Activated CD4-positive, alpha-beta T cell treated with anti-CD3 and anti-CD28 coated beads, Interleukin-2, amount 10 ng/mL, durations not matched to agents 7 days and 5 days (primary cell): ENCODE results near the gene NCOR1. TPM values are rescaled to one million over a fixed set of nuclear protein-coding genes. Genes with fewer than 3 reads are reported as not detected.
"Not testable (repeated sequence)": the region's sequence is repeated elsewhere in the genome, so short reads cannot be mapped to it uniquely, and the experiment has no call there.

Experiments
- CTCF ChIA-PET: fragments of 350-600 bp; sonication (Branson Sonifier 250); formaldehyde crosslinking; loops from one replicate; lab custom pipeline; 2021; ENCODE audit warnings: antibody characterized with exemption; lab: Charles Lee
- POLR2A ChIA-PET: fragments of 350-600 bp; sonication (Branson Sonifier 250); formaldehyde crosslinking; loops from one replicate; lab custom pipeline; 2021; ENCODE audit warnings: antibody characterized with exemption; lab: Charles Lee
- DNase-seq: peaks from one replicate; pipeline ENCODE4 v3.0.0-alpha.2; 2020
- H3K27ac Mint-ChIP-seq: one replicate; pipeline ENCODE4 v1.8.0; 2021; ENCODE audit warnings: mild to moderate bottlenecking, moderate library complexity, mixed read lengths
- H3K27me3 Mint-ChIP-seq: one replicate; pipeline ENCODE4 v1.8.0; 2021; ENCODE audit warnings: mixed read lengths
- H3K36me3 Mint-ChIP-seq: one replicate; pipeline ENCODE4 v1.8.0; 2021; ENCODE audit warnings: low read depth, mixed read lengths
- H3K4me1 Mint-ChIP-seq: one replicate; pipeline ENCODE4 v1.8.0; 2021; ENCODE audit warnings: mixed read lengths
- H3K4me3 Mint-ChIP-seq: one replicate; pipeline ENCODE4 v1.8.0; 2021; ENCODE audit warnings: mild to moderate bottlenecking, moderate library complexity, mixed read lengths
- H3K9me3 Mint-ChIP-seq: one replicate; pipeline ENCODE4 v1.8.0; 2021; ENCODE audit warnings: mixed read lengths
- total RNA-seq, 2 experiments: library from RNA; stranded (reverse); gene quantifications; one replicate each; pipeline ENCODE4 v1.2.3, GENCODE V29; 2021

Gene NCOR1
- total RNA-seq, 2 experiments from 2014 or later = 152 to 182 TPM

- Mint-ChIP-seq H3K27me3 (no peaks in the 10 kb centered on the region), H3K36me3 (peaks cover 36% of the 10 kb centered on the region)
- CTCF ChIA-PET = interaction anchor here (1.6 kb wide), 1 partner anchor 12 kb away, joined by 6 read pairs; no protein-coding TSS in a partner anchor
Measured at GRCh38 chr17:16129441-16130205, 85.7 kb downstream of the NCOR1 start.

GRCh38 chr17:16123531-16123930 lies 91.8 kb downstream of the NCOR1 start:
- Mint-ChIP-seq H3K4me1 (no peaks in the 10 kb centered on the region), H3K27ac (no peak overlapping the region), H3K4me3 (no peak overlapping the region), H3K27me3 (no peaks in the 10 kb centered on the region), H3K9me3 (no peaks in the 10 kb centered on the region), H3K36me3 (peaks cover 51% of the 10 kb centered on the region)
- DNase-seq = no peak
- POLR2A ChIA-PET = no interaction called here
- CTCF ChIA-PET = no interaction called here

More at GRCh38 chr17:16129441-16130205, 85.7 kb downstream of the NCOR1 start:
- Mint-ChIP-seq H3K4me3 (no peak overlapping the region), H3K27ac (no peak overlapping the region), H3K4me1 (no peaks in the 10 kb centered on the region), H3K9me3 (no peaks in the 10 kb centered on the region)
- POLR2A ChIA-PET = no interaction called here
- DNase-seq = no peak

GRCh38 chr17:16122697-16123434 lies 92.5 kb downstream of the NCOR1 start:
- CTCF ChIA-PET = interaction anchor here (1.0 kb wide), 1 partner anchor 187 kb away, joined by 3 read pairs; no protein-coding TSS in a partner anchor
- Mint-ChIP-seq H3K27me3 (no peaks in the 10 kb centered on the region), H3K4me3 (no peak overlapping the region), H3K4me1 (no peaks in the 10 kb centered on the region), H3K36me3 (peaks cover 50% of the 10 kb centered on the region), H3K9me3 (no peaks in the 10 kb centered on the region), H3K27ac (no peak overlapping the region)
- DNase-seq = no peak
- POLR2A ChIA-PET = no interaction called here

GRCh38 chr17:16121915-16122314 lies 93.4 kb downstream of the NCOR1 start:
- DNase-seq = no peak
- ChIA-PET POLR2A (interaction anchor here (0.6 kb wide), 1 partner anchor 92 kb away, joined by 3 read pairs; no protein-coding TSS in a partner anchor), CTCF (interaction anchor here (1.0 kb wide), 2 partner anchors 11 to 188 kb away, joined by 3 to 8 read pairs; no protein-coding TSS in a partner anchor)
- H3K36me3 Mint-ChIP-seq = peaks cover 56% of the 10 kb centered on the region
- H3K27me3 Mint-ChIP-seq = no peaks in the 10 kb centered on the region
- H3K27ac Mint-ChIP-seq = no peak overlapping the region
- H3K4me3 Mint-ChIP-seq = no peak overlapping the region
- no peaks in the 10 kb centered on the region for H3K4me1 Mint-ChIP-seq
- peaks cover 2% of the 10 kb centered on the region for H3K9me3 Mint-ChIP-seq

GRCh38 chr17:16120937-16121336 lies 94.4 kb downstream of the NCOR1 start:
- H3K36me3 Mint-ChIP-seq = peaks cover 64% of the 10 kb centered on the region
- no peaks in the 10 kb centered on the region for H3K27me3 Mint-ChIP-seq
- POLR2A ChIA-PET = no interaction called here
- CTCF ChIA-PET = no interaction called here
- no peak overlapping the region for H3K27ac Mint-ChIP-seq
- H3K4me3 Mint-ChIP-seq = no peak overlapping the region
- no peak for DNase-seq
- peaks cover 9% of the 10 kb centered on the region for H3K9me3 Mint-ChIP-seq
- no peaks in the 10 kb centered on the region for H3K4me1 Mint-ChIP-seq

- POLR2A ChIA-PET = no interaction called here
Measured at GRCh38 chr17:16117149-16117548, 98.2 kb downstream of the NCOR1 start.

GRCh38 chr17:16115077-16115698 lies 100.1 kb downstream of the NCOR1 start:
- H3K27ac Mint-ChIP-seq, DNase-seq, POLR2A ChIA-PET, H3K27me3 Mint-ChIP-seq, H3K4me1 Mint-ChIP-seq, H3K4me3 Mint-ChIP-seq, CTCF ChIA-PET: not testable (repeated sequence)
- H3K36me3 Mint-ChIP-seq = peaks cover 63% of the 10 kb centered on the region
- H3K9me3 Mint-ChIP-seq = peaks cover 20% of the 10 kb centered on the region

More at GRCh38 chr17:16117149-16117548, 98.2 kb downstream of the NCOR1 start:
- H3K27ac Mint-ChIP-seq = no peak overlapping the region
- peaks cover 72% of the 10 kb centered on the region for H3K36me3 Mint-ChIP-seq
- H3K4me3 Mint-ChIP-seq = no peak overlapping the region
- H3K27me3 Mint-ChIP-seq = no peaks in the 10 kb centered on the region
- CTCF ChIA-PET = interaction anchor here (0.6 to 1.3 kb wide), 2 partner anchors 13 to 36 kb away, joined by 3 to 6 read pairs; no protein-coding TSS in a partner anchor
- DNase-seq = no peak
- H3K9me3 Mint-ChIP-seq = peaks cover 20% of the 10 kb centered on the region
- no peaks in the 10 kb centered on the region for H3K4me1 Mint-ChIP-seq

GRCh38 chr17:16108871-16109270 lies 106.5 kb downstream of the NCOR1 start:
- H3K27ac Mint-ChIP-seq = no peak overlapping the region
- H3K4me1 Mint-ChIP-seq = no peaks in the 10 kb centered on the region
- no peaks in the 10 kb centered on the region for H3K27me3 Mint-ChIP-seq
- H3K9me3 Mint-ChIP-seq = no peaks in the 10 kb centered on the region
- no peak for DNase-seq
- ChIA-PET POLR2A (no interaction called here), CTCF (no interaction called here)
- no peak overlapping the region for H3K4me3 Mint-ChIP-seq
- peaks cover 29% of the 10 kb centered on the region for H3K36me3 Mint-ChIP-seq

GRCh38 chr17:16108386-16108785 lies 106.9 kb downstream of the NCOR1 start:
- Mint-ChIP-seq H3K27ac (no peak overlapping the region), H3K4me3 (no peak overlapping the region), H3K4me1 (no peaks in the 10 kb centered on the region), H3K27me3 (no peaks in the 10 kb centered on the region), H3K9me3 (no peaks in the 10 kb centered on the region), H3K36me3 (peaks cover 26% of the 10 kb centered on the region)
- no peak for DNase-seq
- POLR2A ChIA-PET = interaction anchor here (0.6 kb wide), 1 partner anchor 33 kb away, joined by 4 read pairs; no protein-coding TSS in a partner anchor
- CTCF ChIA-PET = no interaction called here

GRCh38 chr17:16107165-16107770 lies 108.1 kb downstream of the NCOR1 start:
- ChIA-PET CTCF (interaction anchor here (0.6 kb wide), 1 partner anchor 49 kb away, joined by 3 read pairs; no protein-coding TSS in a partner anchor), POLR2A (no interaction called here)
- H3K27me3 Mint-ChIP-seq = no peaks in the 10 kb centered on the region
- H3K4me3 Mint-ChIP-seq = no peak overlapping the region
- H3K36me3 Mint-ChIP-seq = peaks cover 28% of the 10 kb centered on the region
- no peaks in the 10 kb centered on the region for H3K9me3 Mint-ChIP-seq
- no peaks in the 10 kb centered on the region for H3K4me1 Mint-ChIP-seq
- peak overlapping the region; percentile 10 for H3K27ac Mint-ChIP-seq
- DNase-seq = no peak

GRCh38 chr17:16106161-16106891 lies 109.0 kb downstream of the NCOR1 start:
- peaks cover 31% of the 10 kb centered on the region for H3K36me3 Mint-ChIP-seq
- H3K27me3 Mint-ChIP-seq = no peaks in the 10 kb centered on the region
- no peak for DNase-seq
- no peaks in the 10 kb centered on the region for H3K4me1 Mint-ChIP-seq
- CTCF ChIA-PET = interaction anchor here (0.6 kb wide), 1 partner anchor 9 kb away, joined by 5 read pairs; no protein-coding TSS in a partner anchor
- H3K9me3 Mint-ChIP-seq = no peaks in the 10 kb centered on the region
- POLR2A ChIA-PET = no interaction called here
- no peak overlapping the region for H3K27ac Mint-ChIP-seq
- no peak overlapping the region for H3K4me3 Mint-ChIP-seq

GRCh38 chr17:16104189-16104588 lies 111.1 kb downstream of the NCOR1 start:
- POLR2A ChIA-PET = no interaction called here
- H3K27me3 Mint-ChIP-seq = no peaks in the 10 kb centered on the region
- no peak for DNase-seq
- H3K27ac Mint-ChIP-seq = no peak overlapping the region
- H3K4me3 Mint-ChIP-seq = no peak overlapping the region
- no peaks in the 10 kb centered on the region for H3K4me1 Mint-ChIP-seq
- CTCF ChIA-PET = no interaction called here
- peaks cover 38% of the 10 kb centered on the region for H3K36me3 Mint-ChIP-seq
- H3K9me3 Mint-ChIP-seq = no peaks in the 10 kb centered on the region
